ENCODE measurements around the gene ENDOV. TPM values are rescaled to one million over a fixed set of nuclear protein-coding genes. Genes with fewer than 3 reads are reported as not detected.

ENDOV gene
- total and polyA plus RNA-seq, 4 donors: 5.7 to 11.9 (median 8.3) TPM

GRCh38 chr17:80485846-80486245 is 70.9 kb downstream of the ENDOV start (continued):
- TF ChIP-seq REST (IDR thresholded peaks at IDR 0.05) (no peak), JUND (IDR thresholded peaks at IDR 0.05) (no peak), EGR1 (IDR thresholded peaks at IDR 0.05; ENCODE audit: low read depth in 2 of 2) (no peak), GABPA (IDR thresholded peaks at IDR 0.05 in 1 of 2, conservative IDR thresholded peaks at IDR 0.05 in 1 of 2) (no peak), FOXA1 (IDR thresholded peaks at IDR 0.05) (no peak), MAX (IDR thresholded peaks at IDR 0.05) (no peak), ZBTB33 (IDR thresholded peaks at IDR 0.05) (no peak), SP1 (IDR thresholded peaks at IDR 0.05) (no peak)

GRCh38 chr17:80486692-80487091 is 71.7 kb downstream of the ENDOV start:
- peaks cover 0 to 4% (median 0%) of the 10 kb centered on the region in 4 donors for H3K4me1 ChIP-seq (ENCODE audit: control insufficient read depth in 4 of 4, insufficient read depth in 4 of 4, low read length in 3 of 4)
- H3K4me3 ChIP-seq (ENCODE audit: low read depth in 1 of 3, low read length in 3 of 3): no peak overlapping the region
- H3K36me3 ChIP-seq (ENCODE audit: control insufficient read depth in 4 of 4, insufficient read depth in 3 of 4, low read depth in 1 of 4, low read length in 3 of 4): no peaks in the 10 kb centered on the region
- peaks cover 0 to 8% (median 2%) of the 10 kb centered on the region in 4 donors for H3K9me3 ChIP-seq (ENCODE audit: control insufficient read depth in 4 of 4, low read length in 3 of 4)
- 39% methylated on average over 17 of the region's 17 CpGs for WGBS
- no peak overlapping the region for H3K9ac ChIP-seq (ENCODE audit: low read depth in 1 of 2, low read length in 2 of 2)
- no peak overlapping the region for H3K27ac ChIP-seq (ENCODE audit: low read depth in 1 of 2, low read length in 2 of 2)
- TF ChIP-seq MAX (IDR thresholded peaks at IDR 0.05) (no peak), FOXA2 (IDR thresholded peaks at IDR 0.05) (no peak), FOXA1 (IDR thresholded peaks at IDR 0.05) (no peak)
- peaks cover 0 to 7% (median 0%) of the 10 kb centered on the region in 4 donors for H3K27me3 ChIP-seq (ENCODE audit: control insufficient read depth in 4 of 4, insufficient read depth in 4 of 4, low read length in 3 of 4)
- no peak for DNase-seq (ENCODE audit: low spot score)

- no peak overlapping the region for H3K9ac ChIP-seq (ENCODE audit: low read depth in 1 of 2, low read length in 2 of 2)
- H3K4me3 ChIP-seq (ENCODE audit: low read depth in 1 of 3, low read length in 3 of 3): no peak overlapping the region
- H3K9me3 ChIP-seq (ENCODE audit: control insufficient read depth in 4 of 4, low read length in 3 of 4): peaks cover 0 to 8% (median 2%) of the 10 kb centered on the region in 4 donors
- TF ChIP-seq TAF1 (conservative IDR thresholded peaks at IDR 0.05) (no peak), YY1 (IDR thresholded peaks at IDR 0.05) (no peak), REST (IDR thresholded peaks at IDR 0.05) (no peak), SP1 (IDR thresholded peaks at IDR 0.05) (no peak), GABPA (IDR thresholded peaks at IDR 0.05 in 1 of 2, conservative IDR thresholded peaks at IDR 0.05 in 1 of 2) (no peak), ZBTB33 (IDR thresholded peaks at IDR 0.05) (no peak), MAX (IDR thresholded peaks at IDR 0.05) (no peak), HNF4G (IDR thresholded peaks at IDR 0.05) (no peak), RAD21 (IDR thresholded peaks at IDR 0.05) (no peak), EGR1 (IDR thresholded peaks at IDR 0.05; ENCODE audit: low read depth in 2 of 2) (no peak), HNF4A (conservative IDR thresholded peaks at IDR 0.05) (no peak), ATF3 (IDR thresholded peaks at IDR 0.05) (no peak), NR2F2 (IDR thresholded peaks at IDR 0.05) (no peak), RXRA (IDR thresholded peaks at IDR 0.05) (no peak)
- no peaks in the 10 kb centered on the region for H3K36me3 ChIP-seq (ENCODE audit: control insufficient read depth in 4 of 4, insufficient read depth in 3 of 4, low read depth in 1 of 4, low read length in 3 of 4)
- peaks cover 0 to 7% (median 0%) of the 10 kb centered on the region in 4 donors for H3K27me3 ChIP-seq (ENCODE audit: control insufficient read depth in 4 of 4, insufficient read depth in 4 of 4, low read length in 3 of 4)
- no peak overlapping the region for H3K27ac ChIP-seq (ENCODE audit: low read depth in 1 of 2, low read length in 2 of 2)
- 50% methylated on average over 7 of the region's 7 CpGs for WGBS
- no peak for DNase-seq (ENCODE audit: low spot score)
- H3K4me1 ChIP-seq (ENCODE audit: control insufficient read depth in 4 of 4, insufficient read depth in 4 of 4, low read length in 3 of 4): peaks cover 0 to 4% (median 0%) of the 10 kb centered on the region in 4 donors
Observed at GRCh38 chr17:80487511-80487910, 72.5 kb downstream of the ENDOV start.

Data from liver (tissue), 9 donors.